Measurements from ENCODE around the gene CDKL4. TPM values are rescaled to one million over a fixed set of nuclear protein-coding genes. Genes with fewer than 3 reads are reported as not detected.

CDKL4 gene
- 0.15 TPM in 1 of 5 replicates, not detected in the others for total RNA-seq (2022; extraction: Qiagen RNA extraction)

DNA sequence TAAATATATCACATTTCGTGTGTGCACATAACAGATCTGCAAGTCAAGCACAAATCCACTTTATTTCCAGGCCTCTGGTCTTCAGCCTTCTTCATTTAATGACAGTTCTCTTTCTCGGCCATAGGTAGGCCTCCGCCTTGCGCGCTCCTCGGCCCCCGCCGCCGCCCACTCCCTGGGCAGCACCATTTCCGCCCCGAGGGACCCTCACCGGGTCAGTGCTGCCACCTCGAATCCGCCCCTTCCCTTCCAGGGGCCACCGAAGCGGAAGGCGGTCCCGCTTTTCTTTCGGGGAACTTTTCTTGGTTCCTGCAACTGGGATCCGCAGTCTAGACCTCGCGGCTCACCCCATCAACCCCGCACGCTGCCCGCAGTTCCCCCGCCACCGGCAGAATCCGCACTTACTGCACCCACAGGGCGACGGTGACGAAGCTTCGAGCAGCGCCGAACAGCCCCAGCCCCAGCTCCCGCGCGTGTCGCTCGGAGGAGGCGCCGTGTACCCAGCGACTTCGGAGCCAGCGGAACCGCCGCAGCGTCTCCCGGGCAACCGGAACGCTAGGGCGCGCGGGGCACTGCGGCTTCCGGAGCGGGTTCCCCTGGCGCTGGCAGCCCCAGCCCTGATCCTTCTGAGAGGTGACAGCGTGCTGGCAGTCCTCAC lies at the start of gene CDKL4:
Gene CDKL4 (minus strand): TSS at position 502 of the 655 bp plus-strand sequence.

Other genes with a start within 250 kb of the CDKL4 start
- gene SOS1, start 122.9 kb downstream of the CDKL4 start, total RNA-seq (2022; extraction: Qiagen RNA extraction) = 12.3 to 17.8 TPM (median 15.8 TPM) in 5 replicates
- 16.9 to 24.6 TPM (median 20.3 TPM) in 5 replicates for gene MAP4K3, start 193.3 kb upstream of the CDKL4 start, total RNA-seq (2022; extraction: Qiagen RNA extraction)